ENCODE data around the gene TENM4.

GRCh38 chr11:79226126-79226525 is 214.7 kb downstream of the TENM4 start:
- TF ChIP-seq FOXA1 (IDR thresholded peaks at IDR 0.05), result no peak
- TF ChIP-seq ELF4 (IDR thresholded peaks at IDR 0.05), result no peak
- TF ChIP-seq PKNOX1 (IDR thresholded peaks at IDR 0.05), result no peak
- no peak for TF ChIP-seq TARDBP (IDR thresholded peaks at IDR 0.05)
- no peak for TF ChIP-seq CTBP1 (IDR thresholded peaks at IDR 0.05; ENCODE audit: borderline replicate concordance)
- TF ChIP-seq NFRKB (IDR thresholded peaks at IDR 0.05), result no peak
- no peak for TF ChIP-seq SUZ12 (IDR thresholded peaks at IDR 0.05)

Measured in HEK293T (cell line).